Effector CD4-positive, alpha-beta T cell (primary cell): ENCODE data around the gene AMBRA1.

Source experiments
- DNase-seq: peaks from one replicate; pipeline ENCODE4 v3.0.0-alpha.2; 2020

The AMBRA1 gene

GRCh38 chr11:46364056-46364455 is 229.8 kb downstream of the AMBRA1 start:
- DNase-seq: no peak

GRCh38 chr11:46363455-46364005 is 230.3 kb downstream of the AMBRA1 start:
- no peak for DNase-seq

- no peak for DNase-seq
Measured at GRCh38 chr11:46363031-46363407, 230.8 kb downstream of the AMBRA1 start.

- DNase-seq: no peak
Measured at GRCh38 chr11:46362156-46363030, 231.4 kb downstream of the AMBRA1 start.

GRCh38 chr11:46361283-46362155 is 232.3 kb downstream of the AMBRA1 start:
- peak; percentile 57 for DNase-seq

- no peak for DNase-seq
Measured at GRCh38 chr11:46360878-46361277, 232.9 kb downstream of the AMBRA1 start.

- DNase-seq: no peak
Measured at GRCh38 chr11:46359953-46360352, 233.9 kb downstream of the AMBRA1 start.

GRCh38 chr11:46357483-46357936 is 236.3 kb downstream of the AMBRA1 start:
- no peak for DNase-seq

- DNase-seq: no peak
Measured at GRCh38 chr11:46356924-46357482, 236.8 kb downstream of the AMBRA1 start.

- no peak for DNase-seq
Measured at GRCh38 chr11:46353698-46354097, 240.1 kb downstream of the AMBRA1 start.

- peak; percentile 77 for DNase-seq
Measured at GRCh38 chr11:46352063-46352841, 241.6 kb downstream of the AMBRA1 start.

- DNase-seq: no peak
Measured at GRCh38 chr11:46351606-46352005, 242.2 kb downstream of the AMBRA1 start.

GRCh38 chr11:46351148-46351547 is 242.7 kb downstream of the AMBRA1 start:
- no peak for DNase-seq

GRCh38 chr11:46350695-46351094 is 243.1 kb downstream of the AMBRA1 start:
- DNase-seq: no peak

GRCh38 chr11:46348566-46349401 is 245.0 kb downstream of the AMBRA1 start:
- peak; percentile 36 for DNase-seq

GRCh38 chr11:46347637-46348311 is 246.0 kb downstream of the AMBRA1 start:
- no peak for DNase-seq

- DNase-seq: peak; percentile 80
Measured at GRCh38 chr11:46346886-46347636, 246.8 kb downstream of the AMBRA1 start, which contains the start of gene DGKZ. TSS of gene DGKZ (plus strand) at chr11:46347463. CDS start at chr11:46347660, 197 bp downstream.
